HG02885 (cell line): ENCODE measurements around the gene ZNF143.
A peak's percentile ranks its signal among the peaks of the same experiment; 100 is the strongest.
"Not testable (repeated sequence)": the region's sequence is repeated elsewhere in the genome, so short reads cannot be mapped to it uniquely, and the experiment has no call there.

ENCODE experiments used
- ATAC-seq: cut with Tn5 transposase; IDR thresholded peaks from one replicate; pipeline ENCODE4 v1.9.1; 2021; ENCODE audit warnings: mild to moderate bottlenecking; ENCODE audit not compliant: unreplicated experiment, poor library complexity

The ZNF143 gene

DNA sequence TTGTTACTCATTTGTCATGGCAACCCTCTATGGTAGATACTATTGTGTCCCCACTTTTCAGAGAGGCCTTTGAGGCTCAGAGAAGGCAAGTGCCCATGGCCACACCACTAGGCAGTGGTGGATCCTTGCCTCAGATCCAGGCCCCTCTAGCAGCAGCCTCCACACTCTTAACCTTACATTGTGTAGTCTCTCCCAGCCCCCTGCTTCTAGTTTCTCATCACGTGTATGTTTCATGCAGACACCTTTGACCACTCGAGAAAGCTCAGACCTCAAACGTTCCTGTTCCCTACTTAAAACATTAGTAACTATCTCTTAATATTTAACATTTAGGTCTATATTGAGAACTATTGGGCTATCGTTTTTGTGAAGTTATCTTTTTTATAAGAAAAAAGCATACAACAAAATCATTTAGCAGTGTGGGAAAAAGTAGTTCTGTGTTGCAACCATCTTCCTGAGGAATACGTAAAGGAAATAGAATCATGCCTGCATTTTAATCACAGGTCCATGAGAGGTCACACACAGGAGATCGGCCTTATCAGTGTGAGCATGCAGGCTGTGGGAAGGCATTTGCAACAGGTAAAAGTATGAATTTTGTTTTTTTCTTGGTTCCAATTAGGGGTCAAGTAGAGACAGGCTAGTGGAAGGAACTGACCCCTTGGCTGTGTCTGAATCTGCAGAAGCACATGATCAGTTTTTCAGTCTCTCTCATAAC is 35.1 kb downstream of the ZNF143 start:
- no peak for ATAC-seq

DNA sequence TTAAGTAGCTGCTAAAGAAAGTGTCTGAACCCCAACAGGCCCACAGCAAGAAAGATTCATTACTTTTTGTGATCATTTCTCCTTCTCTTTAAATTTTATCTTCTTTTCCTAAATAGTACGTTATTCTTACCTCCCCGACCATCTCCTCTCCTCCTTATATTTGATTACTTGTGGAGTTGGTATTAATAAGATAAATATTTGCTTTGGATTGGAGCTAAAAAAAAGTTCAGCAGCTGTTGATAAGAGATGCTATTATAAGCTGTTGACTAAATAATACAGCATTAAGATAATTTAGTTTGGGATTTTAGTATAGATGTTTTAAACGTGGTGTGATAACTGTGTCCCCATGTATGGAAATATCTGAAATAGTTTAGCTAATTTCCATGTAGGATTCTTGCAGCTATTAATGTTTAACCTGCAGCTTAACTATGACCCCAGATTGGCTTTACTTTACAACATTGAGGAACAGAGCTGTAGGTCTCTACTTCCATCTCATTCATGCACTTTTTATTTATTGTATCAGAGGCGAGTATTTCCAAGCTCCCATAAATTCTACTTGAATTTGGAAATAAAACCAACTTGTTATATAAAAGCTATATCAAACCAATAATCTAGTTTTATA is 37.8 kb downstream of the ZNF143 start:
- ATAC-seq, result no peak

DNA sequence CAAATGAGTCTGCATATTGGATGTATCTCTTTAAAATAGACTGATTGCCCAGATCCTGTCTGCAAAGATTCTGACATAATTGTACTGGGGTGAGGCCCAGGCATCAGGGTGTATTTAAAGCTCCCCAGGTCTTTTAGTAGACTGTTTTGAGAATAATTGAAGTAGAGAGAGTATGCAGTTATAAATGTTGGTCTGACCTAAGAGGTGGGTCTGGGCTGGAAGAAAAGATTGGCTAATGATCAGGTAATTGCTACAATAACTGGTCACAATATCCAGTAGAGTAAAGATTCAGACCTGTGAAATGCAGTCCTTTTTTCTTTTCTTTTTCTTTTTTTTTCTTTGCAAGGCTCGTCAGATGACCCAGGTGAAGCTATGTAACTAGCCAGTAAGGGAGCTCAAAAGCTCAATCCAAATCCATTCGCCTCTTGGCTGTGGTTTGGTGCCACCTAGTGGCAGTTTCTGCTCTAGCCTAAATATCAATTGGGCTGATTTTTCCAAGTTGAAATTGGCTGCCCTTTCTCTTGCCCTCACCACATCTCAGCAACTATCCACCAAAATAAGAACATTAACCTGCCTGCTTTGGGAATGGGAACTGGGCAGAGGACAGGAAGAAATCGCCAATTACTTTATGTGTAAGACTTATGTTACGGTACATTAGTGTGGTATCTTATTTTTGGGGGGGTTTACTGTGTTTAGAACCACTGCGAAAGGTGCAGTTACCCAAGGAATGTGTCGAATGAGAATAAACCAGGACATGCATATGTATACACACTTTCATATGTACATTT is 45.9 kb downstream of the ZNF143 start:
- ATAC-seq, result peak; percentile 51

DNA sequence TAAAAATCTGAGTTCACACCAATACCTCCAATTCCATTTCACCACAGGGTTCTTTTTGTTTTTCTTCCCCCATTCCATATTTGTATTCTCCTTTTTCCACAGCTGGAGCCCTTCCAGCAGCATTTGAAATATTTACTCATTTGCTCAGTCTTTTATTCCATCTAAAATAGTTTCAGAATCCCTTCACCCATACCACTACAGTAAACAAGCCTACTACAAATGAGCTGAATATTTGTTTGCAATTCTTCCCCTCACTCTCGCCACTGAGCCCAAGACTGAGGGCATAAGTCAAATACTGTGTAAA is 46.4 kb downstream of the ZNF143 start:
- ATAC-seq, result no peak

DNA sequence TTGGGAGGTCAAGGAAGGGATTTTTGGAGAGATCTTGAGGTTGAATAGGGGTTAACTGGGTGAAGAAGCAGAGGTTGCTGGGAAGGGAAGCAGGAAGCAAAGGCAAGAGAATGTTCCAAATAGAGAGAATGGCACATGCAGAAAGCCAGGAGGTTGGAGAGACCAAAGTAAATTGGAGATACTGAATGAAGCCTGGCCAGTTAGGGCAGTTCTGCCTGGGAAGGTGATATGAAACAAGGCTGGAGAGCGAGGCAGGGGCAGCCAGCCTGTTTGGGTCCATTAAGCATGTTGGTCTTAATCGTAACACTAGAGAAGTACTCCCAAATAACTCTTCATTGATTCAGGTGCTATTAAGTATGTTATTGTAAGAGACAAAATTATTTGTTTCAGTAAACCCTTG is 48.2 kb downstream of the ZNF143 start:
- no peak for ATAC-seq

DNA sequence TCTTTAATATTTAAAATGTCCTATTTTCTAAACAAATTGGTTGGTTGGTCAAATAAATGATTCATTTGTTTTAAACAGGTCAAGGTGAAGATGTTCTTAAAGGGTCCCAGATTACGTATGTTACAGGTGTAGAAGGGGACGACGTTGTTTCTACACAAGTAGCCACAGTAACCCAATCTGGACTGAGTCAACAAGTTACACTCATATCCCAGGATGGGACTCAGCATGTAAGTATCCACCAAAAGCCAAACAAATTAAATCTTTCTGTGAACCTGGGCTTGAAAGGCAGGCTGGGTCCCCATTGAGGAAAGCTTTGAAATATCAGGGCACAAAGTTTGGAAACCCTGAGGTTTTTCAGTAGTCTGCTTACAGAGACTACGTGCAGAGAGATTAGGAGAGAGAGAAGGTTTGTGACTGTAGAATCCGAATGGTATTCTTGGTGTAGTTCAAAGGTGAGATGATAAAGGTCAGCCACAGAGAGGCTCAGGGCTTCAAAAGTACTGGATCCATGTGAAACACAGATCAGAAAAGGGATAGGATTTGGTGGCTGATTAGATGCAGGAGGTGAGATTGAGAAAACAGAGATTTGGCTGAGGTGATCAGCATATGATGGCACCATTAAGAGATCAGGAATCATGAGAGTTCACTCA is 51.7 kb downstream of the ZNF143 start:
- no peak for ATAC-seq

DNA sequence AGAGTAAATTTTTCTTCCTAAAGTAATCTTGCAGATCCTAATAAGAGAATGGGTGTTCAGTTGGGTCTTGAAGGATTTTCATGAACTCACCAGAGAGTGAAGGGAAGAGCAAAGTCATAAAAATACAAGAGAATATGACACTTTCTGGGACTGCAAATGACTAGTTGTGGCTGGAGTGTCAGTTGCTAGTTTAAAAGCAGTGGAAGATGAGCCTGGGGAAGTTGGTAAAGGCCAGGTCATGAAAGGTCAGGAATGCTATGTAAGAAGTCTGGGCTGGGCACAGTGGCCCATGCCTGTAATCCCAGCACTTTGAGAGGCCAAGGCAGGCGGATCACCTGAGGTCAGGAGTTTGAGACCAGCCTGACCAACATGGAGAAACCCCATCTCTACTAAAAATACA is 53.8 kb downstream of the ZNF143 start:
- not testable (repeated sequence) for ATAC-seq

DNA sequence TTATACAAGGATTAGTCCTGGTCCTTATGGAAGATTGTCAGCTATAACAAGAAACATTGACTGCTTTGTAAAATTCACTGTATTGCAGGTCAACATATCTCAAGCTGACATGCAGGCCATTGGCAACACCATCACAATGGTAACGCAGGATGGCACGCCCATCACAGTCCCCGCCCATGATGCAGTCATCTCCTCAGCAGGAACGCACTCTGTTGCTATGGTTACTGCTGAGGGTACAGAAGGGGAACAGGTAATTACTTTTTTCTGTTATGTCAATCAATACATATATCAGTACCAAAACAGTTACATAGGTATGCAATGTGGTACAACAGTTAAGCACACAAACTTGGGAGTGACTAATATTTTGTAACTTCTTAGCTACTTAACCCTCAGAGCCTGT is 55.3 kb downstream of the ZNF143 start:
- no peak for ATAC-seq

DNA sequence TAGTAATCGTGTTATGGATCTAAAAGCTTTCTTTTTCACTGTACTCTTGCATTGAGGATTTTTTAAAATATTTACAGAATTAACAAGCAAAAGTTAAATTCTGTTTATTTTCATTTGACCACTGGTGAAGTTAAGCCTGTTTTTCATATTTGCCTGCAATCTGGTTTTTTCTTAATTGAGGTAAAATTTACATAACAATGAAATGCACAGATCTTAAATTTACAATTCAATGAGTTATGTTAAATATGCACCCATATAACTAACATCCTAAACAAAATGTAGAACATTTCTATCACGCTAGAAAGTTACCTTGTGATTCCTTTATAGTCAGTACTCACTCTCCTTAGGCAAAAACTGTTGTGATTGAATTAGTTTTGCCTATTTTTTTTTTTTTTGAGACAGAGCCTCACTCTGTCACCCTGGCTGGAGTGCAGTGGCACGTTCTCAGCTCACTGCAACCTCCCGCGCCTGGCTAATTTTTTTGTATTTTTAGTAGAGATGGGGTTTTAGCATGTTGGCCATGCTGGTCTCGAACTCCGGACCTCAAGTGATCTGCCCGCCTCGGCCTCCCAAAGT is 58.1 kb downstream of the ZNF143 start:
- ATAC-seq, result no peak

DNA sequence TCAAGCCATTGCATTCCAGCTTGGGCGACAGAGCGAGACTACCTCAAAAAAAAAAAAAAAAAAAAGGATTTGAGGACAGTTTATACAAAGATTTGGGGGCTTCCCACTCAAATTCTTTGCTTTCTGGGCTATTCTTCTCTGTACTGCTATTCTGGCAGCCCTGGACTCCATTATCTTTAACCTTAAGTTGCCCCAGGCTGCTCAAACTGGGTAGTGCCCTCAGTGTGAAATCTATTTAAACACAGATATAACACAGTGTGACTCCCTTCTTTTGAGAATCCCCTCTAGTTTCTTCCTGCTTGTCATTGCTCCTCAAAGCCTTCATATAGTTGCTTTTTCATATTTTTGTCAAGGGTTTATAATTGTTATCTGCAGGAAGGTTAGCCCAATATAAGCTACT is 63.2 kb downstream of the ZNF143 start:
- ATAC-seq, result no peak

DNA sequence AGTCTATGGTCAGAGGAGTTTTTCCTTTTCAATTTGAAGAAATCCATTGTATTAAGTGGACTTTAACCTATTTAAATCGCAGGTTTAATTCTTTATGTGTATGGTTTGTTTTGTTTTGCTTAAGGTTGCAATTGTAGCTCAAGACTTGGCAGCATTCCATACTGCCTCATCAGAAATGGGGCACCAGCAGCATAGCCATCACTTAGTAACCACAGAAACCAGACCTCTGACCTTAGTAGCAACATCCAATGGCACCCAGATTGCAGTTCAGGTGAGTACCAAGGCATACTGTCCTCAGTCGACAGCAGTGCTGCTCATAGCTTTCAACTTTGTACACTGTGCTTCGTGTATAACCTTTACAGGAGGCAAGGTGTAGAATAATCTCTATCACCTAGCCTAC is 64.3 kb downstream of the ZNF143 start:
- ATAC-seq, result no peak

DNA sequence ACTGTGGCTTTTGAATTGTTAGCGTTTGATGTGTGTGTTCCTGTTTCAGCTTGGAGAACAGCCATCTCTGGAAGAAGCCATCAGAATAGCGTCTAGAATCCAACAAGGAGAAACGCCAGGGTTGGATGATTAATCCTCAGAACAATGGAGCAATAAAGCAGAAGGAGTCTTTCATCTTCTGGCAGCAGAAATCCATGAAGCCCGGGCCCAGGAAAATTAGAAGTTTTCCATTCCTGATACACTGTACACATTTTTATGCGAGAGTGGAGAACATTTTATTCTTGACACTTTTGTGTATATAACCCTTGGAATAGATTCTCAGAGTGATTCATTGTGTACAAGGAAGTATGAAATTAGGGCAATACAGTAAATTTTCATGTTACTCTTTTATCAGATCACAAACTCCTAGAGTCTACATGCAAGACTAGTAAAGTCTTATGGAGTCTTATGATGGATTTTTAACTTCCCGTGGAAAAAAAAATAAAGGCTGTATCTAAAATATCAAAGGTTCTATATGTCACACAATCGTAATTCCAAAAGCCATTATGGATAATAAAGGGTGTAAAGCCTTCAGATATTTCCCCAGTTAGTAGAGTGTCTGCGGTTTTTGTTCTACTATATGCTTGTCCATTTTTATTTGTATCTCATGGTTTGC is 66.8 kb downstream of the ZNF143 start:
- ATAC-seq, result no peak

DNA sequence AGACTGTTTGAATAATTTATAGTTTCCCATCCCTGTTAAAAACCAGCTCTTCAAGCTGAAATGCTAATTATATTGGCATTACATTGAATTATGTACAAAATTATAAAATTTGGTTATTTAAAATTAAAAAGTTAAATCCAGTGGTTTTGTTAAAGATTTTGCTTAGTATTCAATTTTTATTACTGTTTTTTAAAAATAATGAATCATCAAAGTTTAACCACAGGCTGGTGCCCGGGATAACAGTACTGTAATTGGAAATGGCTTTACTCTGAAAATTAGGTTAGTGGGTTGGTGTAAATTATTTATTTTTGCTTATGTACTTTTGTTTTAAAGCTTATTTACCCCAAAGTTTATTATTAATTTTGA is 67.3 kb downstream of the ZNF143 start:
- no peak for ATAC-seq

DNA sequence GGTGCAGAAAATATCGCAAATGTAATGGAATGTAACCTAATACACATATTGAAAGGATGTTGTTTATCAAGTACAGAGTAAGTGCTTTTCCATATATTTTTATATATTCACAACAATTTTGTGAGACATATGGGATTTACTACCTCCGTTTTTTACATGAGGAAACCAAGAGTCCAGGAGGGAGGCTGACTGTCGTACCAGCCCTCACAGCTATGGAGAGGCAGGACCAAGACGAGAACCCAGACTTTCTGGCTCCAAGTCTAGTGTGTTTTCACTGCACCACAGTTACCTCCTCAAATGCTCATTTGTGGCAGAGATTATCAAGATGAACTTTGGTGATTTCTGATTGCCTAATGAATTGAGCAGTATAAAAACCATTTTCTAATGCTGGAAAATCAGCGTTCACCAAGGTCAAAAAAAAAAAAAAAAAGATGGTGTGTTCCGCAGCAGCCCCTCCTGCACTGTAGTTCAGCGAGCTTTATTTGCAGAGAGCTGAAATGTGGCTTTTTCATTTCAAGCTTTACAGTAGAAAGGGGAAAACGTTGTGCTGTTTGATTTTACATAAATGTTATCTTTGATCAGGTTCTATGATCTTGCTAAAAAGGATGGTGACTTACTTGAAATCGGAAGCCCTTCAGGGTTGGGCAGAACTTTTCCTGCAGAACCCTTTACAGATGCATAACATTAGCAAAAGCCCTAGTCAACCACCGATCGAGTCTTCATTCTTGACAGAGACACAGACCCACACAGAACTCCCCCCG is 67.9 kb downstream of the ZNF143 start:
- ATAC-seq, result no peak

DNA sequence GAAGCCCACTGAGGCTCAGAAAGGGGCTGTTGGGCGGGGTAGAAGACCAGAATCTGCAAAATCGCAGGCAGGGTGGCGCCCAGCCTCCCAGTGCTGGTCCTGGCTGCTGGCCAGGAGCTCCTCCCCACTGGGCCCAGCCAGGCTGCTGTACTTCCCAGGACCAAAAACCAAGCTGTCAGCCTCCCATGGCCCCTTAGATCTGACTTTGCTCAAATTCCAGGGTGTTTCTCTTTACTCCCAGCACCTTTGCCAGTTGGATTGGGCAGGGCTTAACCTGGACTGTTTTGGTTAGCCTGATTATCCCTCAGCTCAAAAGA is 68.5 kb downstream of the ZNF143 start:
- no peak for ATAC-seq

DNA sequence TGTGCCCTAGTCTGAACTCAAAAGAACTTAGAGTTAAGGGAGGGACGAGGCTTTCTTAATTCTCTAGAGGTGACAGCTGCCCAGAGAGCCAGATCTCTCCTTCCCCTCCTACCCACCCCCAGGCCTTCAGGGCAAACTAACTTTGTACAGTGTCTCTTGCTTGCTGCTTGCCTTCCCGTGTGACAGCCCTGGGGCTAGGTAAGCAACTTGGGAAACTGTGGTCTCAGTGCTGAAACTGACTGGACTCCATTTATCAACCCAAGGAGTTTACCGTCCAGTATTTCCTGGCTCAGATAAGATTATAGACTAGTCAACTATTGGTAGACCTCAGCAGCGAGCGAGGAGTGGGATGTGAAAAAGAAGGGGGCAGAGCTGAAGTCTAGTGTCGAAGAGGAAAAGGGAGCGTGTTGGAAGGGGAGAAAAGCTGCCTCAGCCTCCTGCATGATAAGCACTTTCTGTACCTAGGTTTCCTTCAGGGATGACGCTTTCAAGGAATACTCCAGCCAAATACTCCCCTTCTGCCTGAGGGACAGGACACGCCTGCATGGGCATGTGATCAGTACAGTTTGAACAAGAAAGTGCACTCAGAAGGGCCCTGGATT is 69.3 kb downstream of the ZNF143 start:
- no peak for ATAC-seq

DNA sequence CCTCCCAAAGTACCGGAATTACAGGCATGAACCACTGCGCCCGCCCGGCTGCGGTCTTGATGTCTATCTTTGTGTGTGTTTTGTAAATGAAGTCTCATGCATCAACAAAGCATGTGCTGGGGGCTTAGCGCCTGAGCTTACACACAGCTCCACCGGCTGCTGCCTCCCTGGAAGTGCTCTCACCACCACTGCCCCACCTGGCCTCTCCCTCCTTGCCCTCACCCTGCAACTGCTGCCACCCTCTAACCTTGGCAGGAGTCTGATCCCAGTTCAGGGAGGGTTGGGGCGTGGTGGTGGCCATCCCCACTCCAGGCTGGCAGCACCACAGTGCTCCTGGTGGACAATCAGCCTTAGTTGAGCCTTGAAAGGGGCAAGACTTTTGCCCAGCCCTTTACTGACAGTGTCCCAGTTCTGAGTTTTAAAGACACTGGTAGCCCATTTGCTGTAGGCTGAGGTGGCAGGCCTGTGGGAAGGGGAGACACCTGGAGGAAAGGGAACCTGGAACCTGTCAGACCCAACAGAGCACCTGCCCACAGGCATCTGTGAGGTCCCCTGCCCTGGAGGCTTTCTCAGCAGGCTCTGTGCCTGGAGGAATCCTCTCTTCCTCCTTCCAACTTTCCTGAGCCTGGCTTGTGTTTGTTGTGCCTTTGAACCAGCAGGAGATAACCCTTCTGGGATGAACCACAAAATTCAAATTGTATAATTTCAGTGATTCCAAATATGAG is 70.3 kb downstream of the ZNF143 start:
- ATAC-seq, result no peak

DNA sequence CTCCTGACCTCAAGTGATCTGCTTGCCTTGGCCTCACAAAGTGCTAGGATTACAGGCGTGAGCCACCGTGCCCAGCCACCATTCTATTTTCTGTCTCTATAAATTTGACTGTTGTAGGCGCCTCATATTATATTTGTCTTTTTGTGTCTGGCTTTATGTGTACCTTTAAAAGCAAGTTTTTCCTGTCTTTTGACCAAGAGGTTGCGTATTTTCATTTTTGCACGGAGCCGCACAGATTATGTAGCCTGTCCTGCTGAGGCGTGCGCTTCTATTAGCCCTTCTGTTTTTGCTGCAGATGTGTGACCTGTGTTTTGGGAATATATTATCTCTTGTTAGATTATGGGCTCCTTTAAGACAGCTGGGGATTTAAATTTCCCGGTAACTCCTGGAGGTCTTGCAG is 72.2 kb downstream of the ZNF143 start:
- no peak for ATAC-seq
